Measurements from ENCODE around the gene BPIFB1. TPM values are rescaled to one million over a fixed set of nuclear protein-coding genes. Genes with fewer than 3 reads are reported as not detected.

The BPIFB1 gene
- total and polyA plus RNA-seq, 2 donors (not counting 3 experiments of a cell fraction or from before 2014, with no cell fraction given) = not detected

- BruUV-seq (replicated peaks) = no TSS peak
- Histone ChIP-seq H3K27me3 (ENCODE audit: control insufficient read depth in 2 of 2, insufficient read depth in 2 of 2, low read length in 2 of 2) (no peaks in the 10 kb centered on the region), H2AFZ (ENCODE audit: low read depth, low read length) (no peak overlapping the region), H3K4me2 (ENCODE audit: insufficient read depth, low read length) (no peak overlapping the region), H3K4me1 (ENCODE audit: control insufficient read depth, extremely low read depth, insufficient read depth, low read length) (no peaks in the 10 kb centered on the region), H3K27ac (ENCODE audit: insufficient read depth, low read depth, low read length) (no peak overlapping the region), H4K20me1 (replicated peaks; ENCODE audit: control insufficient read depth, extremely low read depth, insufficient read depth, low read length) (no peaks in the 10 kb centered on the region), H3K9me1 (replicated peaks; ENCODE audit: control insufficient read depth, extremely low read depth, insufficient read depth, low read length) (no peaks in the 10 kb centered on the region), H3K36me3 (ENCODE audit: control insufficient read depth in 2 of 2, extremely low read depth in 1 of 2, insufficient read depth in 2 of 2, low read length in 2 of 2) (no peaks in the 10 kb centered on the region), H3K9ac (replicated peaks; ENCODE audit: extremely low read depth, insufficient read depth, low read length) (no peak overlapping the region), H3K79me2 (ENCODE audit: control insufficient read depth, insufficient read depth, low read length) (no peaks in the 10 kb centered on the region), H3K4me3 (replicated peaks in 1 of 3; ENCODE audit: insufficient read depth in 1 of 3, low read depth in 1 of 3, low read length in 3 of 3) (no peak overlapping the region), H3K9me3 (replicated peaks; ENCODE audit: control insufficient read depth, insufficient read depth, low read length) (no peaks in the 10 kb centered on the region)
- TF ChIP-seq EZH2 (IDR thresholded peaks at IDR 0.05; ENCODE audit: borderline replicate concordance, low read depth, low read length, severe bottlenecking) = no peak
- no peak for TF ChIP-seq GATA2 (IDR thresholded peaks at IDR 0.05; ENCODE audit: insufficient read depth, insufficient read length, low read depth, low read length)
- no peak for TF ChIP-seq MYC (IDR thresholded peaks at IDR 0.05; ENCODE audit: low read depth, low read length)
- TF ChIP-seq FOS (IDR thresholded peaks at IDR 0.05; ENCODE audit: borderline replicate concordance, insufficient read depth, low read length) = no peak
- TF ChIP-seq CTCF (IDR thresholded peaks at IDR 0.05; ENCODE audit: extremely low read depth in 1 of 2, insufficient read depth in 1 of 2, low read depth in 1 of 2, low read length in 2 of 2) = no peak
- no peak for TF ChIP-seq MAX (IDR thresholded peaks at IDR 0.05; ENCODE audit: insufficient read depth, insufficient read length)
- no peak for TF ChIP-seq POLR2A (IDR thresholded peaks at IDR 0.05; ENCODE audit: low read depth, low read length)
- no peak for TF ChIP-seq POLR2AphosphoS5 (IDR thresholded peaks at IDR 0.05; ENCODE audit: insufficient read depth, low read depth, low read length)
- no peak for TF ChIP-seq JUN (IDR thresholded peaks at IDR 0.05; ENCODE audit: borderline replicate concordance, insufficient read depth, insufficient read length, low read depth)
- ChIA-PET CTCF (no interaction called here), POLR2A (no interaction called here)
- intact Hi-C loops (cut with micrococcal nuclease) (no loop called here), dilution Hi-C loops (cut with MboI; ENCODE audit: extremely low pct_ligation_motif_present, low sequenced_read_pairs) (no loop called here)
- DNase-seq (ENCODE audit: low read depth, low spot score) (no peak), FAIRE-seq (peak; percentile 37)
Observed at GRCh38 chr20:33351696-33352095, 68.7 kb downstream of the BPIFB1 start.
